ENCODE data around the gene RPSA. TPM values are rescaled to one million over a fixed set of nuclear protein-coding genes. Genes with fewer than 3 reads are reported as not detected.
"Not testable (repeated sequence)": the region's sequence is repeated elsewhere in the genome, so short reads cannot be mapped to it uniquely, and the experiment has no call there.

RPSA gene
- total and polyA plus RNA-seq, 3 donors from 2014 or later = 387 to 858 (median 661) TPM

GRCh38 chr3:39415983-39416382 is 9.5 kb downstream of the RPSA start:
- Histone ChIP-seq H3K27me3 (no peaks in the 10 kb centered on the region), H3K36me3 (ENCODE audit: low read depth, missing control alignments) (no peaks in the 10 kb centered on the region), H3K4me1 (no peaks in the 10 kb centered on the region), H3K27ac (no peak overlapping the region), H3K9me3 (no peaks in the 10 kb centered on the region), H3K4me3 (no peak overlapping the region)
- no peak for DNase-seq
- intact Hi-C loops (cut with DNase I; ENCODE audit: low total_unique reads) = no loop called here
- 86 to 100% methylated on average over 1 of the region's 1 CpG for WGBS, 2 donors
- no peak for TF ChIP-seq CTCF (IDR thresholded peaks at IDR 0.05)
- TF ChIP-seq POLR2A (IDR thresholded peaks at IDR 0.05) = no peak

DNA sequence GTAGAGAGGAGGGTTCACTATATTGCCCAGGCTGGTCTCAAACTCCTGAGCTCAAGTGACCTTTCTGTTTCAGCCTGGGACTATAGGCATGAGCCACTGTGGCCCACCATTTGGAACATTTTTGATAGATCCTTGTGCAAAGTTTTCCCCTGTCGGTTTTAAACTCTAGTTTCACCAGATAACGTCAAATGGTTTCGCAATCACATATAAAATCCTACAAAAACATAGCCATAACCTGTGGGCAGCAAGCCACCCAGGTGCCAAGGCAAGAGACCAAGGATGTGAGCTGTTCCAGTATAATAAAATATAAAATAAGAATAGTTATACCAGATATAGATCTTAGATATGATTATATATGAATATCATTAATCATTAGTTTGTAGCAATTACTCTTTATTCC is 10.5 kb downstream of the RPSA start:
- H3K9me3 ChIP-seq; H3K36me3 ChIP-seq (ENCODE audit: low read depth, missing control alignments); intact Hi-C loops (cut with DNase I; ENCODE audit: low total_unique reads); H3K27ac ChIP-seq; H3K27me3 ChIP-seq; DNase-seq; H3K4me1 ChIP-seq; H3K4me3 ChIP-seq: not testable (repeated sequence)
- WGBS, 2 donors = 73 to 78% methylated on average over 3 of the region's 3 CpGs

DNA sequence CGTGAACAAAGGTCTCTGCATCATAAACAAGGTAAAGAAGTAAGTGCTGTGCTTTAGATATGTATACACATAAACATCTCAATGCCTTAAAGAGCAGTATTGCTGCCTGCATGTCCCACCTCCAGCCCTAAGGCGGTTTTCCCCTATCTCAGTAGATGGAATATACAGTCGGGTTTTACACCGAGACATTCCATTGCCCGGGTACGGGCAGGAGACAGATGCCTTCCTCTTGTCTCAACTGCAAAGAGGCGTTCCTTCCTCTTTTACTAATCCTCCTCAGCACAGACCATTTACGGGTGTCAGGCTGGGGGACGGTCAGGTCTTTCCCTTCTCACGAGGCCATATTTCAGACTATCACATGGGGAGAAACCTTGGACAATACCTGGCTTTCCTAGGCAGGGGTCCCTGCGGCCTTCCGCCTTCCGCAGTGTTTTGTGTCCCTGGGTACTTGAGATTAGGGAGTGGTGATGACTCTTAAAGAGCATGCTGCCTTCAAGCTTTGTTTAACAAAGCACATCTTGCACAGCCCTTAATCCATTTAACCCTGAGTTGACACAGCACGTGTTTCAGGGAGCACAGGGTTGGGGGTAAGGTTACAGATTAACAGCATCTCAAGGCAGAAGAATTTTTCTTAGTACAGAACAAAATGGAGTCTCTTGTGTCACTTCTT is 12.2 kb downstream of the RPSA start:
- DNase-seq; H3K4me1 ChIP-seq; intact Hi-C loops (cut with DNase I; ENCODE audit: low total_unique reads); H3K27me3 ChIP-seq; H3K27ac ChIP-seq; H3K36me3 ChIP-seq (ENCODE audit: low read depth, missing control alignments); H3K4me3 ChIP-seq; H3K9me3 ChIP-seq: not testable (repeated sequence)
- WGBS, 2 donors = 79% methylated on average over 13 to 14 of the region's 14 CpGs

GRCh38 chr3:39419742-39420315 is 13.3 kb downstream of the RPSA start:
- WGBS, 2 donors = 84 to 88% methylated on average over 2 of the region's 2 CpGs
- TF ChIP-seq POLR2A (IDR thresholded peaks at IDR 0.05) = no peak
- TF ChIP-seq CTCF (IDR thresholded peaks at IDR 0.05) = no peak
- intact Hi-C loops (cut with DNase I; ENCODE audit: low total_unique reads) = no loop called here
- H3K4me3 ChIP-seq = no peak overlapping the region
- no peak for DNase-seq
- H3K4me1 ChIP-seq = no peaks in the 10 kb centered on the region
- no peaks in the 10 kb centered on the region for H3K36me3 ChIP-seq (ENCODE audit: low read depth, missing control alignments)
- no peaks in the 10 kb centered on the region for H3K9me3 ChIP-seq
- H3K27me3 ChIP-seq = no peaks in the 10 kb centered on the region
- no peak overlapping the region for H3K27ac ChIP-seq

DNA sequence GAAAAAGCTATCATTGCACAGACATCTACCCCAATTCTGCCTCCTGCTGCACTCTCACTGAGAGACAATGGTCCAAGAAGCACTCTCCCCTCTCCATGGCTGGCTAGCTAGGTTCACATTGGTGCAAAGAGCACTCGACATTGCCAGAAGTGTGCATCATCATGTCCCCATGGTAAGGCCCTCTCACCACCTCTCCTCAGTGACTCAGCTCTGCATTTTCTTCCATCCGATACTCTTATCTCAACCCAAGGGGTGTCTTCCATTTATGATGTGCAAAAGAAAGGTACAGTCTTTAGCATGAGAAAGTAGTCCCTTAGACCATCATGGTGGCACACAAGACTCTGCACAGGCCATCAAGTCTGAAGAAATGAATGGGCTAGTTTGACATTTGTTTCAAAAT is 14.0 kb downstream of the RPSA start:
- TF ChIP-seq POLR2A (IDR thresholded peaks at IDR 0.05) = no peak
- no peak for TF ChIP-seq CTCF (IDR thresholded peaks at IDR 0.05)
- WGBS, 2 donors = 88 to 97% methylated on average over 2 of the region's 2 CpGs

More for the DNA sequence above, 14.0 kb downstream of the RPSA start:
- no peaks in the 10 kb centered on the region for H3K4me1 ChIP-seq
- no peak overlapping the region for H3K4me3 ChIP-seq
- intact Hi-C loops (cut with DNase I; ENCODE audit: low total_unique reads) = no loop called here
- no peak overlapping the region for H3K27ac ChIP-seq
- no peaks in the 10 kb centered on the region for H3K27me3 ChIP-seq
- no peaks in the 10 kb centered on the region for H3K36me3 ChIP-seq (ENCODE audit: low read depth, missing control alignments)
- no peak for DNase-seq
- no peaks in the 10 kb centered on the region for H3K9me3 ChIP-seq
